Heart right ventricle (tissue), 16 donors: Measurements from ENCODE around the gene CLSTN2. TPM values are rescaled to one million over a fixed set of nuclear protein-coding genes. Genes with fewer than 3 reads are reported as not detected.

Source experiments
- ATAC-seq, 8 donors: fragments of 200-7000 bp; cut with Tn5 transposase; one replicate each; pipeline ENCODE4 v1.9.1; 2020; ENCODE audit warnings: mild to moderate bottlenecking in 8 of 8, moderate library complexity in 8 of 8, moderate number of reproducible peaks in 1 of 8
- DNase-seq, 2 donors: peaks; one replicate each; pipeline ENCODE4 v3.0.0-alpha.2; 2020
- H3K27ac ChIP-seq, 10 donors: fragments of 200-600 bp; sonication (generic) in 2 of 10; one replicate each; pipeline versions ENCODE4 v1.5.0 to v1.8.0; 2020 to 2022; ENCODE audit warnings: mild to moderate bottlenecking in 3 of 10
- H3K27me3 ChIP-seq, 7 donors: fragments of 200-600 bp; one replicate each; pipeline ENCODE4 v1.8.0; 2021 to 2022; ENCODE audit warnings: mild to moderate bottlenecking in 2 of 7
- H3K36me3 ChIP-seq, 9 donors: fragments of 200-600 bp; sonication (generic) in 1 of 9; one replicate each; pipeline versions ENCODE4 v1.5.0 to v1.8.0; 2020 to 2022; ENCODE audit warnings: mild to moderate bottlenecking in 2 of 9
- H3K4me1 ChIP-seq, 9 donors: fragments of 200-600 bp; sonication (generic) in 1 of 9; one replicate each; pipeline versions ENCODE4 v1.5.0 to v1.8.0; 2020 to 2022; ENCODE audit warnings: mild to moderate bottlenecking in 4 of 9
- H3K4me3 ChIP-seq, 10 donors: fragments of 200-600 bp; sonication (generic) in 2 of 10; one replicate each; pipeline versions ENCODE4 v1.5.0 to v1.8.0; 2020 to 2022; ENCODE audit warnings: mild to moderate bottlenecking in 7 of 10, moderate library complexity in 2 of 10
- H3K9me3 ChIP-seq, 11 donors: fragments of 200-600 bp in 10 of 11; sonication (generic) in 2 of 11; one replicate each; pipeline versions ENCODE4 v1.5.0 to v1.8.0; 2013 to 2022; ENCODE audit warnings: mild to moderate bottlenecking in 2 of 11, control low read depth in 1 of 11, moderate library complexity in 1 of 11
- CTCF ChIP-seq, 9 donors: fragments of 200-600 bp; sonication (generic) in 2 of 9; IDR thresholded peaks; one replicate each; pipeline versions ENCODE4 v1.5.0 to v1.8.0; 2021 to 2022; ENCODE audit warnings: antibody characterized with exemption in 9 of 9, mild to moderate bottlenecking in 5 of 9, moderate library complexity in 1 of 9
- WGBS, 2 donors: extraction: QIAGEN DNeasy Blood & Tissue Kit; methylation state at CpG; one replicate each; pipeline ENCODE4 v1.1.7; 2013; ENCODE audit warnings: inconsistent platforms in 1 of 2; 5-methylcytosine and 5-hydroxymethylcytosine counted together
- intact Hi-C, 10 donors: fragments of 100-400 bp; cut with DNase I; formaldehyde crosslinking; loops; one replicate each; pipeline versions ENCODE4 v1.11.1 to v1.14.2; 2022
- polyA plus RNA-seq, 2 donors: library from polyadenylated mRNA; stranded (reverse); fragments of 200-250 nt; gene quantifications; one replicate each; pipeline ENCODE4 v1.2.3, GENCODE V29; 2013
- total RNA-seq, 10 donors: library from RNA; stranded (reverse); fragmentation: NEBNext Ultra II Directional in 3 of 10; extraction: Animal tissue kit (Norgen Biotek cat#: 25700) in 3 of 10; gene quantifications; one replicate each; pipeline versions ENCODE4 v1.2.1 to v1.2.4, GENCODE V29; 2021 to 2023
- donor health status: Arrhythmogenic right ventricular cardiomyopathy.
- donor health status: ischemic (EF 13 %, LVEDD 7.1; RV severe dilation, severe dysfunction).
- donor health status: healthy with polysubstance abuse.
- donor health status: DM: no; HTN: yes; CAD: no.
- donor health status: DM: no; HTN: no; CAD: no.
- donor health status: ischemic (EF 25% LVEDD 6.9; RV normal size, moderate dysfunction).
- donor health status: ischemic (EF 25% LVEDD 5.7; RV mildly dilated, moderate dysfunction).
- donor health status: healthy.
- donor health status: DM: yes; HTN: yes; CAD: no.
- donor health status: Ischemic cardiomyopathy.
- donor health status: ischemic (EF 35%, LVEDD 5.7; RV mildly dilated, moderate dysfunction).
- donor health status: nonischemic (EF 11% LVEDD 7.7; RV severe dilation, severe dysfunction).
- donor health status: DM: yes; HTN: yes; CAD: no.
- donor health status: PGD.
- donor health status: ischemic (EF 29% LVEDD 5.4; RV normal size, mild dysfunction).
- donor health status: nonischemic (EF 23%, LVEDD 6.1; RV moderate dilation, normal function).

The CLSTN2 gene
- total and polyA plus RNA-seq, 12 donors = 0.57 to 10.7 (median 4.4) TPM

- DNase-seq (no peak), ATAC-seq (peak in 1 of 8 donors; percentile 14)
- H3K4me1 ChIP-seq = peaks cover 0 to 16% (median 0%) of the 10 kb centered on the region in 9 donors
- no peak overlapping the region for H3K27ac ChIP-seq
- no peaks in the 10 kb centered on the region for H3K27me3 ChIP-seq
- TF ChIP-seq CTCF (IDR thresholded peaks at IDR 0.05) = no peak
- H3K9me3 ChIP-seq = no peaks in the 10 kb centered on the region
- intact Hi-C loops = no loop called here
- no peaks in the 10 kb centered on the region for H3K36me3 ChIP-seq
- WGBS, 2 donors = 13 to 28% methylated on average over 3 of the region's 3 CpGs
- H3K4me3 ChIP-seq = no peak overlapping the region
These were observed 59.9 kb downstream of the CLSTN2 start for GRCh38 chr3:139994891-139995290.

GRCh38 chr3:140004271-140004670, 69.3 kb downstream of the CLSTN2 start:
- intact Hi-C loops = no loop called here
- TF ChIP-seq CTCF (IDR thresholded peaks at IDR 0.05) = no peak
- DNase-seq (no peak), ATAC-seq (no peak)
- no peaks in the 10 kb centered on the region for H3K27me3 ChIP-seq
- H3K27ac ChIP-seq = no peak overlapping the region
- H3K36me3 ChIP-seq = no peaks in the 10 kb centered on the region
- H3K9me3 ChIP-seq = peaks cover 0 to 6% (median 0%) of the 10 kb centered on the region in 11 donors
- H3K4me1 ChIP-seq = peaks cover 0 to 10% (median 0%) of the 10 kb centered on the region in 9 donors
- no peak overlapping the region for H3K4me3 ChIP-seq

GRCh38 chr3:140006331-140006730, 71.3 kb downstream of the CLSTN2 start:
- no peak for DNase-seq
- no peak for ATAC-seq
- WGBS, 2 donors = 16 to 30% methylated on average over 2 of the region's 2 CpGs

GRCh38 chr3:140007081-140007480, 72.1 kb downstream of the CLSTN2 start:
- Histone ChIP-seq H3K27me3 (no peaks in the 10 kb centered on the region), H3K36me3 (no peaks in the 10 kb centered on the region), H3K9me3 (peaks cover 0 to 6% (median 0%) of the 10 kb centered on the region in 11 donors), H3K4me1 (peaks cover 0 to 10% (median 0%) of the 10 kb centered on the region in 9 donors), H3K27ac (no peak overlapping the region), H3K4me3 (no peak overlapping the region)
- intact Hi-C loops = no loop called here
- TF ChIP-seq CTCF (IDR thresholded peaks at IDR 0.05) = no peak
- ATAC-seq (no peak), DNase-seq (no peak)
- 84 to 91% methylated on average over 4 of the region's 4 CpGs for WGBS, 2 donors

More at GRCh38 chr3:140006331-140006730, 71.3 kb downstream of the CLSTN2 start:
- Histone ChIP-seq H3K9me3 (peaks cover 0 to 6% (median 0%) of the 10 kb centered on the region in 11 donors), H3K4me3 (no peak overlapping the region), H3K27me3 (no peaks in the 10 kb centered on the region), H3K4me1 (peaks cover 0 to 10% (median 0%) of the 10 kb centered on the region in 9 donors), H3K36me3 (no peaks in the 10 kb centered on the region), H3K27ac (no peak overlapping the region)
- intact Hi-C loops = no loop called here
- no peak for TF ChIP-seq CTCF (IDR thresholded peaks at IDR 0.05)
